ENCODE results near the gene USP15. TPM values are rescaled to one million over a fixed set of nuclear protein-coding genes. Genes with fewer than 3 reads are reported as not detected.

Gene USP15
- total RNA-seq, 1 experiment from 2014 or later = 35.3 TPM

- H3K27ac Mint-ChIP-seq = peak overlapping the region in 1 of 3 experiments; percentile 35; a peak in 3 of 7 replicates
- no peak overlapping the region for H3K9ac ChIP-seq (ENCODE audit: extremely low read depth, insufficient read length, low read length)
- no peaks in the 10 kb centered on the region for H3K27me3 ChIP-seq (ENCODE audit: insufficient read depth, low read length)
- H3K56ac ChIP-seq (ENCODE audit: insufficient read length, low read depth, low read length) = no peak overlapping the region
- H3K4ac ChIP-seq (ENCODE audit: low read depth, low read length) = no peak overlapping the region
- no peak overlapping the region for H2AK5ac ChIP-seq (ENCODE audit: insufficient read length, low read length)
- no peak overlapping the region for H3T11ph ChIP-seq (ENCODE audit: low read length)
- DNase-seq = no peak
- H3K27ac ChIP-seq (ENCODE audit: insufficient read length, low read depth, low read length) = no peak overlapping the region
- peaks cover 0 to 4% of the 10 kb centered on the region in 2 experiments; a peak in 2 of 5 replicates for H3K9me3 Mint-ChIP-seq
- H4K91ac ChIP-seq (ENCODE audit: insufficient read length, low read depth, low read length) = no peak overlapping the region
- H3K4me2 ChIP-seq (ENCODE audit: insufficient read depth, insufficient read length, low read length) = no peak overlapping the region
- no peak overlapping the region for H3K14ac ChIP-seq (ENCODE audit: insufficient read depth, low read length)
- H4K20me1 ChIP-seq (ENCODE audit: control insufficient read depth, insufficient read depth, insufficient read length) = no peaks in the 10 kb centered on the region
- no peak overlapping the region for H4K5ac ChIP-seq (ENCODE audit: insufficient read length, low read depth, low read length)
- H3K36me3 Mint-ChIP-seq (ENCODE audit: insufficient read depth in 1 of 3, low read depth in 3 of 3) = peaks cover 7 to 8% (median 8%) of the 10 kb centered on the region in 3 experiments; a peak in 6 of 7 replicates
- H2BK5ac ChIP-seq (ENCODE audit: insufficient read length, low read length) = no peak overlapping the region
- no peaks in the 10 kb centered on the region for H3K79me1 ChIP-seq (ENCODE audit: insufficient read depth, low read depth, low read length, poor library complexity, severe bottlenecking)
- no peak overlapping the region for H4K8ac ChIP-seq (replicated peaks; ENCODE audit: insufficient read length, low read depth, low read length)
- H3K23me2 ChIP-seq (ENCODE audit: insufficient read length, low read depth, low read length, poor library complexity, severe bottlenecking) = no peaks in the 10 kb centered on the region
- peak overlapping the region; percentile 83 for H3K23ac ChIP-seq (ENCODE audit: insufficient read length, low read depth, low read length)
- H2AFZ ChIP-seq (ENCODE audit: low read length) = no peak overlapping the region
- H2BK20ac ChIP-seq (ENCODE audit: low read depth, low read length, poor library complexity, severe bottlenecking) = no peak overlapping the region
- H3K27me3 Mint-ChIP-seq (ENCODE audit: low read depth) = no peaks in the 10 kb centered on the region
- no peak overlapping the region for H2BK15ac ChIP-seq (ENCODE audit: low read depth, low read length)
- no CpG with 5 or more reads among the region's 3 CpGs for WGBS (ENCODE audit: extremely low coverage, insufficient read length, low lambda C conversion rate)
- no peaks in the 10 kb centered on the region for H3K4me1 ChIP-seq (ENCODE audit: insufficient read depth, low read length)
- H3K4me3 Mint-ChIP-seq = no peak overlapping the region
- H2BK120ac ChIP-seq (ENCODE audit: low read depth, low read length, poor library complexity, severe bottlenecking) = no peak overlapping the region
- H3K4me1 Mint-ChIP-seq = 0 out of 4 replicates have a peak, but pooled peaks cover 0 to 3% of the 10 kb centered on the region in 2 experiments
- no peaks in the 10 kb centered on the region for H3K9me3 ChIP-seq (ENCODE audit: control insufficient read depth, low read depth, low read length)
- no peaks in the 10 kb centered on the region; the same call in 1 of the 2 replicates for H3K79me2 ChIP-seq (ENCODE audit: insufficient read depth, low read length)
- no peak overlapping the region for H2BK12ac ChIP-seq (ENCODE audit: insufficient read length, low read depth, low read length)
- no peak overlapping the region for H3K18ac ChIP-seq (ENCODE audit: insufficient read length, low read depth, low read length)
- TF ChIP-seq CTCF (conservative IDR thresholded peaks at IDR 0.05) = no peak
Measured at GRCh38 chr12:62370189-62370588, 110.0 kb downstream of the USP15 start.
